ENCODE results near the gene HOXD9.

The HOXD9 gene

GRCh38 chr2:176124947-176125771 is 2.6 kb downstream of the HOXD9 start:
- DNase-seq (ENCODE audit: low spot score) = no peak

- DNase-seq (ENCODE audit: low spot score) = no peak
Observed at GRCh38 chr2:176125772-176126054, 3.2 kb downstream of the HOXD9 start.

- DNase-seq (ENCODE audit: low spot score) = peak; percentile 83
Observed at GRCh38 chr2:176126929-176127773, 4.6 kb downstream of the HOXD9 start.

GRCh38 chr2:176127774-176128072 is 5.2 kb downstream of the HOXD9 start:
- no peak for DNase-seq (ENCODE audit: low spot score)

- no peak for DNase-seq (ENCODE audit: low spot score)
Observed at GRCh38 chr2:176128172-176128981, 5.9 kb downstream of the HOXD9 start.

- DNase-seq (ENCODE audit: low spot score) = no peak
Observed at GRCh38 chr2:176128982-176129796, 6.7 kb downstream of the HOXD9 start, which contains the start of gene HOXD8. HOXD8 (plus strand) TSS chr2:176129705; CDS start chr2:176130367, 662 bp downstream.

GRCh38 chr2:176129813-176130146 is 7.3 kb downstream of the HOXD9 start:
- DNase-seq (ENCODE audit: low spot score) = no peak

- DNase-seq (ENCODE audit: low spot score) = no peak
Observed at GRCh38 chr2:176130147-176130956, 7.8 kb downstream of the HOXD9 start.

GRCh38 chr2:176130957-176131847 is 8.7 kb downstream of the HOXD9 start:
- no peak for DNase-seq (ENCODE audit: low spot score)

- no peak for DNase-seq (ENCODE audit: low spot score)
Observed at GRCh38 chr2:176131848-176132158, 9.3 kb downstream of the HOXD9 start.

- DNase-seq (ENCODE audit: low spot score) = no peak
Observed at GRCh38 chr2:176132205-176133171, 10.0 kb downstream of the HOXD9 start.

- DNase-seq (ENCODE audit: low spot score) = no peak
Observed at GRCh38 chr2:176133389-176133788, 10.9 kb downstream of the HOXD9 start.

- no peak for DNase-seq (ENCODE audit: low spot score)
Observed at GRCh38 chr2:176134035-176134434, 11.5 kb downstream of the HOXD9 start.

GRCh38 chr2:176135035-176135440 is 12.5 kb downstream of the HOXD9 start:
- no peak for DNase-seq (ENCODE audit: low spot score)

- peak; percentile 76 for DNase-seq (ENCODE audit: low spot score)
Observed at GRCh38 chr2:176136374-176137251, 14.1 kb downstream of the HOXD9 start.

GRCh38 chr2:176137252-176137580 is 14.7 kb downstream of the HOXD9 start:
- no peak for DNase-seq (ENCODE audit: low spot score)

GRCh38 chr2:176137906-176138305 is 15.4 kb downstream of the HOXD9 start:
- DNase-seq (ENCODE audit: low spot score) = no peak

- DNase-seq (ENCODE audit: low spot score) = no peak
Observed at GRCh38 chr2:176138526-176138922, 16.0 kb downstream of the HOXD9 start.
